Measurements from ENCODE around the gene ISM1. TPM values are rescaled to one million over a fixed set of nuclear protein-coding genes. Genes with fewer than 3 reads are reported as not detected.

The ISM1 gene
- total RNA-seq, 1 donor from 2014 or later: 0.98 TPM

DNA sequence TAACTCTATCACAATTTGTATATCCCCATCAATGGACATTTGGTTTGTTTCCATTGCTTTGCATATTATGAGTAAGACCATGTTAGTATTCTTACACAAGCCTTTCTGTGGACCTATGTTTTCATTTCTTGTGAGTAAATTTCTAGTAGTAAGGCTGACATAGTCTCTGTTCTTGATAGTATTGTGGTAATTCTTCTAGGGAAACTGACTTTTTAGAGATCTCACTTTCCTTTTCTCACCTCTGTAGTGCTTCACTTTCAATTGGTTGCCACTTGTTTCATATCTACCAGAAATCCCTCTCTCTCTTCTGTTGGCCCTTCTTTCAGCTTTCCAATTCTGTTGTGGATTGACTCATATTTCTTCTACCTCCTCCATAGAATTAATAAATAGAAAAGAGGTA is 8.5 kb downstream of the ISM1 start:
- Histone ChIP-seq H3K27me3 (ENCODE audit: insufficient read depth, low read length) (peaks cover 5% of the 10 kb centered on the region), H2AFZ (ENCODE audit: low read depth, low read length) (no peak overlapping the region), H4K20me1 (ENCODE audit: insufficient read depth, low read length) (no peaks in the 10 kb centered on the region), H3K4me1 (ENCODE audit: insufficient read depth, low read length) (peaks cover 3% of the 10 kb centered on the region), H3K9ac (ENCODE audit: low read length) (no peak overlapping the region), H3K4me2 (ENCODE audit: low read length) (no peak overlapping the region), H3K9me3 (ENCODE audit: insufficient read depth, low read depth, low read length) (no peaks in the 10 kb centered on the region), H3K36me3 (ENCODE audit: insufficient read depth, low read length) (no peaks in the 10 kb centered on the region), H3K27ac (ENCODE audit: low read depth, low read length) (no peak overlapping the region), H3K4me3 (ENCODE audit: insufficient read depth, low read depth, low read length) (no peak overlapping the region), H3K79me2 (ENCODE audit: insufficient read depth, low read length) (no peaks in the 10 kb centered on the region)
- Mint-ChIP-seq H3K9me3 (ENCODE audit: unreplicated experiment) (no peaks in the 10 kb centered on the region), H3K4me3 (ENCODE audit: unreplicated experiment) (no peak overlapping the region), H3K27ac (ENCODE audit: unreplicated experiment) (no peak overlapping the region), H3K4me1 (ENCODE audit: low read depth, unreplicated experiment) (peaks cover 12% of the 10 kb centered on the region), H3K27me3 (ENCODE audit: low read depth, unreplicated experiment) (peaks cover 2% of the 10 kb centered on the region), H3K36me3 (ENCODE audit: low read depth, unreplicated experiment) (no peaks in the 10 kb centered on the region)
- TF ChIP-seq CTCF (IDR thresholded peaks at IDR 0.05; ENCODE audit: insufficient read depth, low read depth, low read length): no peak
- no peak for TF ChIP-seq EZH2 (IDR thresholded peaks at IDR 0.05; ENCODE audit: insufficient read depth, low read length)
- FAIRE-seq (no peak), DNase-seq (ENCODE audit: low read depth) (no peak)

- Mint-ChIP-seq H3K4me3 (ENCODE audit: unreplicated experiment) (no peak overlapping the region), H3K4me1 (ENCODE audit: low read depth, unreplicated experiment) (peaks cover 12% of the 10 kb centered on the region), H3K27ac (ENCODE audit: unreplicated experiment) (peak overlapping the region; percentile 30), H3K36me3 (ENCODE audit: low read depth, unreplicated experiment) (no peaks in the 10 kb centered on the region), H3K9me3 (ENCODE audit: unreplicated experiment) (no peaks in the 10 kb centered on the region), H3K27me3 (ENCODE audit: low read depth, unreplicated experiment) (peaks cover 4% of the 10 kb centered on the region)
- H3K36me3 ChIP-seq (ENCODE audit: insufficient read depth, low read length): no peaks in the 10 kb centered on the region
- peak overlapping the region; percentile 34 for H3K4me2 ChIP-seq (ENCODE audit: low read length)
- H3K27me3 ChIP-seq (ENCODE audit: insufficient read depth, low read length): peaks cover 5% of the 10 kb centered on the region
- H3K9ac ChIP-seq (ENCODE audit: low read length): no peak overlapping the region
- FAIRE-seq (no peak), DNase-seq (ENCODE audit: low read depth) (no peak)
- no peak overlapping the region for H3K4me3 ChIP-seq (ENCODE audit: insufficient read depth, low read depth, low read length)
- H2AFZ ChIP-seq (ENCODE audit: low read depth, low read length): no peak overlapping the region
- no peaks in the 10 kb centered on the region for H4K20me1 ChIP-seq (ENCODE audit: insufficient read depth, low read length)
- no peaks in the 10 kb centered on the region for H3K79me2 ChIP-seq (ENCODE audit: insufficient read depth, low read length)
- no peaks in the 10 kb centered on the region for H3K9me3 ChIP-seq (ENCODE audit: insufficient read depth, low read depth, low read length)
- no peak for TF ChIP-seq CTCF (IDR thresholded peaks at IDR 0.05; ENCODE audit: insufficient read depth, low read depth, low read length)
- H3K27ac ChIP-seq (ENCODE audit: low read depth, low read length): no peak overlapping the region
- H3K4me1 ChIP-seq (ENCODE audit: insufficient read depth, low read length): peaks cover 3% of the 10 kb centered on the region
These were observed 10.1 kb downstream of the ISM1 start for GRCh38 chr20:13231031-13231752.

DNA sequence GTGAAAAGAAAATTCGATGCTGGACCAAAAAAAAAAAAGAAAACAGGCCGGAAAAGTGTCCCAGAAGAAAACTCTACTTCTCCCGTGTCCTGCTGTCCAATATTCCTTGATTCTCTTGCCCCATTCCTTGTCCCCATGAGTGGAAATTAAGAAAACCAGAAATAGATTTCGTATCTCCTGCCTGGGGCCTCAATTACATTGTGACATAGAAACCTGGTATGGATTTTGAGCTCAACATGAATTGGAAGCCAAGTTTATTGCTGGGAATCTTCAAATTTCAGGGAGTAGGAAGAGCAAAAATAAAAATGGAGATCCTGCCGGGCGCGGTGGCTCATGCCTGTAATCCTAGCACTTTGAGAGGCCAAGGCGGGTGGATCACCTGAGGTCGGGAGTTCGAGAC is 11.9 kb downstream of the ISM1 start:
- H3K4me3 ChIP-seq (ENCODE audit: insufficient read depth, low read depth, low read length): no peak overlapping the region
- no peak overlapping the region for H3K27ac ChIP-seq (ENCODE audit: low read depth, low read length)
- H3K4me1 Mint-ChIP-seq (ENCODE audit: low read depth, unreplicated experiment): peaks cover 12% of the 10 kb centered on the region
- H3K4me2 ChIP-seq (ENCODE audit: low read length): no peak overlapping the region
- H3K4me1 ChIP-seq (ENCODE audit: insufficient read depth, low read length): peaks cover 3% of the 10 kb centered on the region
- no peaks in the 10 kb centered on the region for H3K79me2 ChIP-seq (ENCODE audit: insufficient read depth, low read length)
- H3K36me3 ChIP-seq (ENCODE audit: insufficient read depth, low read length): no peaks in the 10 kb centered on the region
- no peak overlapping the region for H3K27ac Mint-ChIP-seq (ENCODE audit: unreplicated experiment)
- FAIRE-seq: no peak
- no peak overlapping the region for H3K4me3 Mint-ChIP-seq (ENCODE audit: unreplicated experiment)
- no peaks in the 10 kb centered on the region for H4K20me1 ChIP-seq (ENCODE audit: insufficient read depth, low read length)
- no peaks in the 10 kb centered on the region for H3K36me3 Mint-ChIP-seq (ENCODE audit: low read depth, unreplicated experiment)
- no peak overlapping the region for H2AFZ ChIP-seq (ENCODE audit: low read depth, low read length)
- no peaks in the 10 kb centered on the region for H3K9me3 ChIP-seq (ENCODE audit: insufficient read depth, low read depth, low read length)
- peaks cover 4% of the 10 kb centered on the region for H3K27me3 Mint-ChIP-seq (ENCODE audit: low read depth, unreplicated experiment)
- TF ChIP-seq CTCF (IDR thresholded peaks at IDR 0.05; ENCODE audit: insufficient read depth, low read depth, low read length) (no peak), EZH2 (IDR thresholded peaks at IDR 0.05; ENCODE audit: insufficient read depth, low read length) (no peak)
- DNase-seq (ENCODE audit: low read depth): no peak
- no peaks in the 10 kb centered on the region for H3K27me3 ChIP-seq (ENCODE audit: insufficient read depth, low read length)
- H3K9ac ChIP-seq (ENCODE audit: low read length): no peak overlapping the region
- peaks cover 2% of the 10 kb centered on the region for H3K9me3 Mint-ChIP-seq (ENCODE audit: unreplicated experiment)
